NCI-H526 treated with DMSO at 0.1 percent for 48 hours (cell line): ENCODE measurements around the gene GRK6.
A peak's percentile ranks its signal among the peaks of the same experiment; 100 is the strongest.

ENCODE experiments used
- DNase-seq: peaks from one replicate; lab custom pipeline; 2025; lab: John Stamatoyannopoulos, UW

Gene GRK6

GRCh38 chr5:177426566-177427210, at the start of gene GRK6:
GRK6 (plus strand) TSS chr5:177426676; CDS start chr5:177426846, 170 bp downstream.
- DNase-seq: no peak

GRCh38 chr5:177377851-177378776, 48.4 kb upstream of the GRK6 start:
- no peak for DNase-seq

- DNase-seq: no peak
Observed at GRCh38 chr5:177378884-177379883, 47.3 kb upstream of the GRK6 start.

GRCh38 chr5:177380805-177381126, 45.7 kb upstream of the GRK6 start:
- DNase-seq: no peak

GRCh38 chr5:177382423-177383029, 44.0 kb upstream of the GRK6 start:
- no peak for DNase-seq

- no peak for DNase-seq
Observed at GRCh38 chr5:177383181-177383580, 43.3 kb upstream of the GRK6 start.

GRCh38 chr5:177384134-177384533, 42.3 kb upstream of the GRK6 start, which contains the start of gene SLC34A1:
SLC34A1 (plus strand) TSS chr5:177384434; CDS start chr5:177385742, 1,308 bp downstream.
- no peak for DNase-seq

GRCh38 chr5:177385720-177386119, 40.8 kb upstream of the GRK6 start:
- DNase-seq: no peak

GRCh38 chr5:177386542-177386941, 39.9 kb upstream of the GRK6 start:
- no peak for DNase-seq

GRCh38 chr5:177387405-177387804, 39.1 kb upstream of the GRK6 start:
- DNase-seq: no peak

GRCh38 chr5:177388521-177389052, 37.9 kb upstream of the GRK6 start:
- no peak for DNase-seq

GRCh38 chr5:177389241-177390169, 37.0 kb upstream of the GRK6 start:
- no peak for DNase-seq

- DNase-seq: peak; percentile 59
Observed at GRCh38 chr5:177390363-177391300, 35.8 kb upstream of the GRK6 start.

- DNase-seq: no peak
Observed at GRCh38 chr5:177392765-177393164, 33.7 kb upstream of the GRK6 start.

- no peak for DNase-seq
Observed at GRCh38 chr5:177393206-177393765, 33.2 kb upstream of the GRK6 start.

- DNase-seq: no peak
Observed at GRCh38 chr5:177393990-177394389, 32.5 kb upstream of the GRK6 start.

- DNase-seq: no peak
Observed at GRCh38 chr5:177396078-177396477, 30.4 kb upstream of the GRK6 start.

- DNase-seq: no peak
Observed at GRCh38 chr5:177396807-177397206, 29.7 kb upstream of the GRK6 start.
